ENCODE measurements around the gene RILPL2.
"Not testable (repeated sequence)": the region's sequence is repeated elsewhere in the genome, so short reads cannot be mapped to it uniquely, and the experiment has no call there.

The RILPL2 gene

GRCh38 chr12:123379391-123379790 lies 57.1 kb downstream of the RILPL2 start:
- no peak for DNase-seq

- DNase-seq: not testable (repeated sequence)
Measured at GRCh38 chr12:123372415-123372814, 64.1 kb downstream of the RILPL2 start.

GRCh38 chr12:123371667-123372368 lies 64.7 kb downstream of the RILPL2 start:
- DNase-seq: not testable (repeated sequence)

- DNase-seq: no peak
Measured at GRCh38 chr12:123369229-123369628, 67.3 kb downstream of the RILPL2 start.

GRCh38 chr12:123368431-123368830 lies 68.1 kb downstream of the RILPL2 start:
- DNase-seq: not testable (repeated sequence)

- no peak for DNase-seq
Measured at GRCh38 chr12:123367511-123367910, 69.0 kb downstream of the RILPL2 start.
